Smooth muscle cell (in vitro differentiated cells): ENCODE results near the gene NRGN. TPM values are rescaled to one million over a fixed set of nuclear protein-coding genes. Genes with fewer than 3 reads are reported as not detected.

Experiments used
- DNase-seq: peaks from one replicate; lab custom pipeline; 2025; ENCODE audit not compliant: unreplicated experiment; lab: John Stamatoyannopoulos, UW
- H2AFZ ChIP-seq: fragments of 200-600 bp; sonication (generic); 2 replicates; pipeline ENCODE4 v1.6.0; 2016; ENCODE audit warnings: antibody characterized with exemption, low read depth, mild to moderate bottlenecking
- H3F3A ChIP-seq: fragments of 200-600 bp; sonication (generic); 2 replicates; pipeline ENCODE4 v1.6.0; 2017; ENCODE audit warnings: antibody characterized with exemption, low read depth
- H3K27ac ChIP-seq: fragments of 200-600 bp; sonication (generic); 2 replicates; pipeline ENCODE4 v1.5.1; 2016; ENCODE audit warnings: low read depth, mild to moderate bottlenecking
- H3K27me3 ChIP-seq: fragments of 200-600 bp; sonication (generic); 2 replicates; pipeline ENCODE4 v1.6.1; 2016; ENCODE audit warnings: low read depth, mild to moderate bottlenecking
- H3K36me3 ChIP-seq: fragments of 200-600 bp; sonication (generic); 2 replicates; pipeline ENCODE4 v1.5.1; 2016; ENCODE audit warnings: low read depth
- H3K4me1 ChIP-seq: fragments of 200-600 bp; sonication (generic); 2 replicates; pipeline ENCODE4 v1.5.1; 2016; ENCODE audit warnings: low read depth
- H3K4me2 ChIP-seq: fragments of 200-600 bp; sonication (generic); 2 replicates; pipeline ENCODE4 v1.6.0; 2016; ENCODE audit warnings: mild to moderate bottlenecking
- H3K4me3 ChIP-seq: fragments of 200-600 bp; sonication (generic); 2 replicates; pipeline ENCODE4 v1.5.1; 2016; ENCODE audit warnings: mild to moderate bottlenecking
- H3K79me2 ChIP-seq: fragments of 200-600 bp; sonication (generic); 2 replicates; pipeline ENCODE4 v1.6.0; 2016; ENCODE audit warnings: low read depth, mild to moderate bottlenecking
- H3K9ac ChIP-seq: fragments of 200-600 bp; sonication (generic); 2 replicates; pipeline ENCODE4 v1.6.0; 2016; ENCODE audit warnings: low read depth
- H3K9me3 ChIP-seq: fragments of 200-600 bp; sonication (generic); replicated peaks from 2 replicates; pipeline ENCODE4 v1.5.1; 2016; ENCODE audit warnings: low read depth
- H4K20me1 ChIP-seq: fragments of 200-600 bp; sonication (generic); 2 replicates; pipeline ENCODE4 v1.6.0; 2016; ENCODE audit warnings: low read depth
- CTCF ChIP-seq: fragments of 200-600 bp; sonication (generic); IDR thresholded peaks from 2 replicates; pipeline ENCODE4 v1.5.1; 2017; ENCODE audit warnings: borderline replicate concordance, mild to moderate bottlenecking, antibody characterized with exemption; ENCODE audit not compliant: insufficient read depth, poor library complexity, severe bottlenecking
- WGBS: methylation state at CpG from one replicate; pipeline ENCODE4 v1.1.7; 2016; ENCODE audit warnings: low lambda C conversion rate; 5-methylcytosine and 5-hydroxymethylcytosine counted together
- polyA plus RNA-seq: library from polyadenylated mRNA; unstranded; fragments of >200 nt; fragmentation: Nextera tagmentation; extraction: Ambion mirVana; gene quantifications from 2 replicates; pipeline ENCODE4 v1.2.1, GENCODE V29; 2016
- total RNA-seq: library from RNA; depleted of rRNA; stranded (reverse); fragments of >200 nt; gene quantifications from 2 replicates; pipeline ENCODE4 v1.2.3, GENCODE V29; 2014

NRGN gene
- total and polyA plus RNA-seq, 2 experiments from 2014 or later = 1.2 to 2.0 TPM

GRCh38 chr11:124757320-124757719 lies 17.6 kb downstream of the NRGN start:
- WGBS = 92% methylated on average over 3 of the region's 3 CpGs
- peaks cover 71% of the 10 kb centered on the region for H3K27me3 ChIP-seq
- H3K4me2 ChIP-seq = no peak overlapping the region

DNA sequence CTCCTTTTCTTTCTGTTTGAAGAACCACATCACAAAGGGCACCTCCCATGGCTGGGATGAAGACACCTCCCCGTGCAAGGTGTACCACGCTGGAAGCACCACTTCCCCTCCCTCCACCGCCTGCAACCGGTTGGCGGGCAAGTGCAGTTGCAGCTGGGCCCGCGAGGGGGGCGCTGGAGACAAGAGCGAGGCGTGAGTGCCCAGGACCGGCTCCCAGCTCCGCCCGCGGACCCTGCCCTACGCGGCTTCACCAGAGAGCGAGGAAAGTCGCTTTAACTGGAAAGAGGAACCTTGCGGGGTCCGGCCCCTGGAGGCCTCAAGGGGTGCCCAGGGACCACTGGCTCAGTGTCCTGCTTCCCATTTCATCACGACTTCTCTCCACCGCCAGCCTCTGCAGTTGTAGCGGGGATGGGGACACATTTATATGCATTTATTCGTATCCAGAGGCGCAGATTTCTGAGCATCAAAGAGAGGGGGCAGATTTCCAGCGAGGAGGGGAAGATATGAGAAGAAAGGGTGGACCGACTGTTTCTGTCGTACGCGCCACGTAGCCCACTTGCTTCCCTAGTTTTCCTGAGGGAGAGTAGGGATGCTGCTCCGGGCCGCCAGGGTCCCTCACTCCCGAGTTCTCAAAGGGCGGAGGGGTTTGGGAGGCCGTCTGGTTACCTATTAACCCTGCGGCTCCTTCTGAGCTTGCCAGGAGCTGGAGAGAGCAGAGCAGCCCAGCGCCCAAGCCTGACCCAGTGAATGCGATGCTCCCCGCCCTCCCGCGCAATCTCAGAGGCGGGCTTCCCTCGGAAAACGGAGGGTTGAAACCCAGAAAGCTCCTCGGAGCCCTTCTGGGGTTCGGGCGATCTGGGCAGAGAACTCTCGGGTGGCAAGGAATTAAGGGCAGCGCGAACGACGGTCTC lies 18.9 kb downstream of the NRGN start:
- Histone ChIP-seq H2AFZ (no peak overlapping the region), H3K36me3 (no peaks in the 10 kb centered on the region), H3K27ac (no peak overlapping the region), H3K27me3 (peaks cover 70% of the 10 kb centered on the region), H3K79me2 (no peaks in the 10 kb centered on the region), H3K9me3 (no peaks in the 10 kb centered on the region), H3K4me2 (peak overlapping the region; percentile 84), H3K9ac (no peak overlapping the region), H3K4me3 (peak overlapping the region; percentile 47), H3F3A (no peaks in the 10 kb centered on the region), H3K4me1 (peaks cover 39% of the 10 kb centered on the region), H4K20me1 (peaks cover 32% of the 10 kb centered on the region)
- WGBS = 8% methylated on average over 53 of the region's 53 CpGs
- peak; percentile 46 for TF ChIP-seq CTCF
- DNase-seq = peak; percentile 25

More at GRCh38 chr11:124757320-124757719, 17.6 kb downstream of the NRGN start:
- Histone ChIP-seq H4K20me1 (peaks cover 21% of the 10 kb centered on the region), H2AFZ (no peak overlapping the region), H3K4me1 (peaks cover 33% of the 10 kb centered on the region), H3K9ac (no peak overlapping the region), H3K9me3 (no peaks in the 10 kb centered on the region), H3K79me2 (no peaks in the 10 kb centered on the region), H3K36me3 (no peaks in the 10 kb centered on the region), H3F3A (no peaks in the 10 kb centered on the region), H3K27ac (no peak overlapping the region), H3K4me3 (no peak overlapping the region)
- DNase-seq = no peak
- TF ChIP-seq CTCF = no peak

DNA sequence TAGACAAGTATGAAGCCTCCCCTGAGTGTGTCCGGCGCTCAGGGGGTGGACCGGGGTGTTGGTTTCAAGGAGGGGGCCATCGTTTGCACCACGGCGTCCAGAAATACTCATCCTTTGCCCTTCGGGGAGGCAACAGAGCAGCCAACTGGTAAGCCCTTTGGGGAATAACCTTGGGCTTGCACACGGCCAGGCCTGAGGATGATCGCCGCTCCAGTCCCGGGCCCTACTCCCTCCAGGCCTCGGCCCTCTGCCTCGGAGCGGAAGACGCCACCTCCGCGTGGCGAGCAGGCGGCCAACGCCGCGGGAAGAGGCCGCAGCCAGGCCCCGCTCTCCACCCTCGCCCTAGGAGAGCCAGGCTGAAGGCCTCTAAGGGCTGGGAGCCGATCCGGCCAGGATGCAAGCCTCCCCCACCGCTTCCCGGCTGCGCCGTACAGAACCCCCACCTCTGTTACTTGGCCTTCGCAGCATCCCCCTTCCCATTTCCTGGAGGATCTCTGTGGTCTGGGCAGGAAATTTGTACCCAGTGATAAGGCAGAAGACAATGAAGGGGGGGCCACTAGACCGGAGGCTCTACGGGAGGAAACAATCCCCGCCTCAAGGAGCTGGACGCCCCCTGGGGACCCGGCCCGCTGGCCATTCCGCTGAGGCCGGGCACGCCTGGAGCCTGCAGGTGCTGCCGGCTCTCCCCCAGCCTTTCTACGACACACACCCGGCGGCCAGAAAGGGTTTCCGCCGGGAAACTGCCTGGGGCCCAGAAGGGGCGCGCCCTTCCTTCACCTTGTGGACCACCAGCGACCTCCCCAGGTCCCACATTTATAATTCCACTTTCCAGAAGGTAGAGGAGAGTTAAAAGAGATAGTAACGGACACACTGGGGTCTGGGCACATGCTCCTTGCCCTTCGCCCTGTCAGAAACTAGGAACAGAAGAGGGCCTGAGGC lies 19.8 kb downstream of the NRGN start:
- Histone ChIP-seq H3K4me3 (peak overlapping the region; percentile 47), H3K79me2 (no peaks in the 10 kb centered on the region), H2AFZ (no peak overlapping the region), H3K4me1 (peaks cover 39% of the 10 kb centered on the region), H4K20me1 (peaks cover 36% of the 10 kb centered on the region), H3K36me3 (no peaks in the 10 kb centered on the region), H3F3A (no peaks in the 10 kb centered on the region), H3K9ac (no peak overlapping the region), H3K27ac (no peak overlapping the region), H3K4me2 (peak overlapping the region; percentile 84), H3K9me3 (no peaks in the 10 kb centered on the region), H3K27me3 (peaks cover 70% of the 10 kb centered on the region)
- DNase-seq = no peak
- WGBS = 24% methylated on average over 50 of the region's 52 CpGs
- no peak for TF ChIP-seq CTCF
